Measurements from ENCODE around the gene MEX3A.
"Not testable (repeated sequence)": the region's sequence is repeated elsewhere in the genome, so short reads cannot be mapped to it uniquely, and the experiment has no call there.

MEX3A gene

DNA sequence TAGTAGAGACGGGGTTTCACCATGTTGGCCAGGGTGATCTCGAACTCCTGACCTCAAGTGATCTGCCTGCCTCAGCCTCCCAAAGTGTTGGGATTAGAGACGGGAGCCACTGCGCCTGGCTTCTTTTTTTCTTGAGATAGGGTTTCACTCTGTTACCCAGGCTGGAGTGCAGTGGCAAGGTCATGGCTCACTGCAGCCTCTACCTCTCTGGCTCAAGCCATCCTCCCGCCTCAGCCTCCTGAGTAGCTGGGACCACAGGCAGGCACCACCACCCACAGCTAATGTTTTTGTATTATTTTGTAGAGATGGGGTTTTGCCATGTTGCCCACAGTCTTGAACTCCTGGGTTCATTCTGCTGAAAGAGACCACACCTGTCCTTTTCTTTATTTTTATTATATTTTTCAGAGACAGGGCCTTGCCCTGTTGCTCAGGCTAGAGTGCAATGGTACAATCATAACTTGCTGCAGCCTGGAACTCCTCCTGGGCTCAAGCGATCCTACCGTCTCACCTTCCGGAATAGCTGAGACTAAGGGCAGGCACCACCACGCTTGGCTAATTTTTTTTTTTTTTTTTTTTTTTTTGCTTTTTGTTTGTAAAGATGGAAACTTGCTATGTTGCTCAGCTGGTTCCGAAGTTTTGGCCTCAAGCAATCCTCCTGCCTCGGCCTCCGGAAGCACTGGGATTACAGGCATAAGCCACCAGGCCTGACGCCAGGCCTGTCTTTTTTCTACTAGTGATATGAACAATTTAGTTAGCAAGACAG is 35.3 kb upstream of the MEX3A start:
- no peak for DNase-seq

DNA sequence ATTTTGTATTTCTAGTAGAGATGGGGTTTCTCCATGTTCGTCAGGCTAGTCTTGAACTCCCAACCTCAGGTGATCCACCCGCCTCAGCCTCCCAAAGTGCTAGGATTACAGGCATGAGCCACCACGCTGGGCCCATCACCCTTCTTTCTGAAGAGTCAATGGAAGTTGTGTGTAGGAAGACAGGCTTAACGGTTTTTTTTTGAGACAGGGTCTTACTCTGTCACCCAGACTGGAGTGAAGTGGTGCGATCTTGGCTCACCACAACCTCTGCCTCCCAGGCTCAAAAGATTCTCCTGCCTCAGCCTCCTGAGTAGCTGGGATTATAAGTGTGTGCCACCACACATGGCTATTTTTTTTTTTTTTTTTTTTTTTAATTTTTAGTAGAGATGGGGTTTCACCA is 34.5 kb upstream of the MEX3A start:
- DNase-seq, result not testable (repeated sequence)

DNA sequence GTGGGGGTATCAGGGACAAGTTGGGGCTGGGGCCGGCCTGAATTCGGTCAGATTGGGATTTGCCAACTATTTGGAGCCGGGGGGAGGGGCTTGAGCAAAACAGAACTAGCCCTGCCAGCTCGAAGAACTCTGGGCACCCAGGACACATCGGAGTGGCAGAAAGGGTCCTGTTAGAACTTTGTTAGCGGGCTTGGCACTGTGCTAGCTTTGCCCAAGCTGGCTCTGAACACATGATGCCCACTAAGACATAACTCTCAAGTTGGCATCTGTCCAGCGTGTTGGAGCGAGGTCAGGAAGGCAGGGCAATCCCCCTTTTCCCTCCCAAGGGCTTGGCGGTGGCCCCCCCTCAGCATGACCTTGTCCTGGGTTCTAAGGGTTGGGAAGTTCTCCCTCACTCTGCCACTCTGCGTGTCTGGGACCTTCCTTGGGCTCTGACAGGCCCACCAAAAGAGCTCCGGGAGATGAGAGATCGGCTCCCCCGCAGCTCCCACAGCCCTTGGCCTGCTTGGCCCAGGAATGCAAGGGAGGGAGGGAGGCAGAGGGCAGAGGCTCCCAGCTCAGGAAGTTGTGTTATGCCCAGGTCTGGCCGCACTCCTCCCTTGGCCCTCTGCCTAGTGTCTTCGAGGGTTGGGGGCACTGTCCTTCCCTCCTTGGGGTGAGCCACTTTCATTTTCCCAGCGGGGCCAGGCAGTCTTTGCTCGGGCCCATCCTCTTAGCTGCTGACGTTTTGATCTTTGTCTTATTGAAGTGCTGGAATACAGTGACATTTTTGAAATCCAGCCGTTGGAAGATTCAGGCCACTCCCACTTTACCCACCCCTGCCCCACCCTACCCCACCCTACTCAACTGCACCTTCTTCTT is 33.5 kb upstream of the MEX3A start:
- DNase-seq, result peak in 1 of 3 experiments; percentile 42

DNA sequence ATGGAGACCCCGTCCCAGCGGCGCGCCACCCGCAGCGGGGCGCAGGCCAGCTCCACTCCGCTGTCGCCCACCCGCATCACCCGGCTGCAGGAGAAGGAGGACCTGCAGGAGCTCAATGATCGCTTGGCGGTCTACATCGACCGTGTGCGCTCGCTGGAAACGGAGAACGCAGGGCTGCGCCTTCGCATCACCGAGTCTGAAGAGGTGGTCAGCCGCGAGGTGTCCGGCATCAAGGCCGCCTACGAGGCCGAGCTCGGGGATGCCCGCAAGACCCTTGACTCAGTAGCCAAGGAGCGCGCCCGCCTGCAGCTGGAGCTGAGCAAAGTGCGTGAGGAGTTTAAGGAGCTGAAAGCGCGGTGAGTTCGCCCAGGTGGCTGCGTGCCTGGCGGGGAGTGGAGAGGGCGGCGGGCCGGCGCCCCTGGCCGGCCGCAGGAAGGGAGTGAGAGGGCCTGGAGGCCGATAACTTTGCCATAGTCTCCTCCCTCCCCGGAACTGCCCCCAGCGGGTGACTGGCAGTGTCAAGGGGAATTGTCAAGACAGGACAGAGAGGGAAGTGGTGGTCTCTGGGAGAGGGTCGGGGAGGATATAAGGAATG is 32.8 kb upstream of the MEX3A start:
- DNase-seq, result peak; percentile 40 to 73 (median 66)

DNA sequence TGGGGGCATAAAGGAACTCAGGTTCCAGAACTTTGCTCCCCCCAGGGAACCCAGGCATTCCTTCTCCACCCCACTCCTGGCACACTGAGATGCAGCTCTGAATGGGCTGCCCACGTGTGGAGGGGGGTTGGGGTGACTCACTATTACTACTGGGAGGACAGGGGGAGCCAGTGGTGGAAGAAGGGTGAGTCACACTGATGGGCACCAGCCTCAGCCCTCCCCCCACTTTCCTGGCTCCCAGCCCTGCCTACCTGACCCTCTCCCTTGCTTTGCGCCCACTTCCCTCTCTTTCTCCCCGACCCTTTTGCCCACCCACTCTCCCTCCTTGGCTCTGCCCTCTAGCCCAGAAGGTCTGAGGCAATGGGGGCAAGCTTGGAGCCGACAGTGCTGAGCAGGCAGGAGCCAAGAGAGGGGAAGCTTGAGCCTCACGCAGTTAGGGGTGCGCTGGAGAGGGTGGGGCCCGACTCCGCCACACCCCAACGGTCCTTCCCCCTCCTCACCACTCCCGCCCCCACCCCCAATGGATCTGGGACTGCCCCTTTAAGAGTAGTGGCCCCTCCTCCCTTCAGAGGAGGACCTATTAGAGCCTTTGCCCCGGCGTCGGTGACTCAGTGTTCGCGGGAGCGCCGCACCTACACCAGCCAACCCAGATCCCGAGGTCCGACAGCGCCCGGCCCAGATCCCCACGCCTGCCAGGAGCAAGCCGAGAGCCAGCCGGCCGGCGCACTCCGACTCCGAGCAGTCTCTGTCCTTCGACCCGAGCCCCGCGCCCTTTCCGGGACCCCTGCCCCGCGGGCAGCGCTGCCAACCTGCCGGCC is 32.0 kb upstream of the MEX3A start, which contains the start of gene LMNA:
Gene LMNA (plus strand): TSS at position 611 of the 818 bp plus-strand sequence. CDS start 208 bp downstream, outside the sequence.
- DNase-seq, result peak; percentile 73 to 79 (median 73)

DNA sequence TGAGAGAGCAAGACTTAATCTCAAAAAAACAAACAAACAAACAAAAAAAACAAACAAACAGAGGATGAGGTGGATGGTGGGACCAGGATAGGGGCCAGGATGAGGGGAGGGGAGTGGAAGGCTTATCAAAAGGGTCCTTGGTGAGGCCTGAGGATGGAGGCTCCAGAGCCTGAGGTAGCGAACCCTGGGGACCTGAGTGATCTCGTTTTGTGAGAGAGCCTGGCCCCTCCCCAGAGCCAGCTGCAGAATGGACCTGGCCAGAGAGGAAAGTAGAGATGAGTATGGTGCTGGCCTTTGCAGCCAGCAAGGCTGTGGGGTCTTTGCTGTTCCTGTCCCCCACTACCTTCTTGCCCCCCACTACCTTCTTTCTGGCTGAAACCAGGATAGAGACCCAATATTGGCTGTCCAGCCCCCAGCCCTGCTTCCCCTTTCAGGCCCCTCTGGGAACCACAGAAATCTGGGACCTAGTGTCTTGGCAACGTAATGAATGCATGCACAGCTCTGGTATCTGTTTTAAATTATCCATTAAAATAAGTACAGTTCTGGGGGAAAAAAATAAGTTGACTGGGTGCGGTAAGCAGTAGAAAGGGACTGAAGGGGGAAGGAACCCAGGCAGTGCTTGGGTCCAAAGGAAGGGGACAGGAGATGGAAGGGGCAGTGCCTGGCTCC is 31.2 kb upstream of the MEX3A start:
- DNase-seq, result no peak

DNA sequence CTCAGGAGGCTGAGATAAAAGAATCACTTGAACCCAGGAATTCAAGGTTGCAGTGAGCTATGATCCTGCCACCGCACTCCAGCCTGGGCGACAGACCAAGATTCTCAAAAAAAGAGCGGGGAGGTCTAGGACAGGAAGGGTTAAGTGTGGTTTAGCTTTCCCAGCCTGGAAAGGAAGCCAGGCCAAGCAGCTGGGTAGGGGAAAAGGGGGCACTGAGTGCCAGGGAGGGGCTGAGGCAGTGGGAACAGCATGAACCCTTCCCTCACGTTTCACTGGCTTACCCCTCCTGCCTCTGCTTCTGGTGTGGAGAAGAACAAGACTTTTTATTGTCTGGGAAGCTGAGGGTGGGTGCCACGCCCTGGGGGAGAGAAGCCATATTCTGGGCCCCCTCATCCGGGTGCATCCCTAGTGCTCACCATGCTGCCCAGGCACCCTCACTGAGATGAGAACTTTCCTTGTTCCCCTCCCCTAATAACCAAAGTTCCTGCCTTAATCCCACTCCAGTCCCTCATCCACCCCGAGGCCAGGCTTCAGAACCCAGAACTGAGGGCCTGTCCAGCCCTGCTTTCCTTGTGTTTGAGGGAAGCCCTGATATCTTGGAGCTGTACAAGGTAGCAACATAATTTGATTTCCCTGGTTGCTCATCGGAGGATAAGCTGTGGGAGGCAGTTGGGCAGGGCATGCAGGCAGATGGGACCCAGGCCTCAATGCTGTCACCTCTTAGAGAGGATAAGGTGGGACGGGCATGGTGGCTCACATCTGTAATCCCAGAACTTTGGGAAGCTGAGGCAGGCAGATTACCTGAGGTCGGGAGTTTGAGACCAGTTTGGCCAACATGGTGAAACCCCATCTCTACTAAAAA is 30.2 kb upstream of the MEX3A start:
- DNase-seq, result no peak

DNA sequence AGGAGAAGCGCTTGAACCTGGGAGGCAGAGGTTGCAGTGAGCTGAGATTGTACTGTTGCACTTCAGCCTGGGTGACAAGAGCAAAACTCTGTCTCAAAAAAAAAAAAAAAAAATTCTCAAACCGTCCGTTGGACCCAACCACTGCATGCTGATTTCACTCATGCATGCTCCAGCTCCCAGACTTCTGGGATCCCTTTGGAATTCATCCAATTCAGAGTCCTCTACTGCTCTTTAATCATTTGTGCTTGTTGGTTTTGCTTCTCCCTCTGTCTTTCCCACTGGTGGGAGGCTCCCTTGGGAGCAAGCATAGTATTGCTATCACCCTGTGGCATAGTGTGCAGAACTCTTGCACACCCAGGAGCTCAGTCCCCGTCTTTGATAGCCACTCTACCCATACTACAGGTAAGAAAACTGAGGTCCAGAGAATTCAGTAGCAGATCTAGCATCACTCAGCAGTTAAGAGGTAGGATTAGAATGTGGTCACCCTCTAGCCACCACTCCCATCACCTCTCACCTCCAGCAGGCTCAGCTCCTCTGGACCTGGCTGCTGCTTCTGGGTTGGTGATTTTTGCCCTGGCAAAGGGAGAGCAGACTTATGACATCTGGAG is 29.2 kb upstream of the MEX3A start:
- peak in 1 of 3 experiments; percentile 30 for DNase-seq

DNA sequence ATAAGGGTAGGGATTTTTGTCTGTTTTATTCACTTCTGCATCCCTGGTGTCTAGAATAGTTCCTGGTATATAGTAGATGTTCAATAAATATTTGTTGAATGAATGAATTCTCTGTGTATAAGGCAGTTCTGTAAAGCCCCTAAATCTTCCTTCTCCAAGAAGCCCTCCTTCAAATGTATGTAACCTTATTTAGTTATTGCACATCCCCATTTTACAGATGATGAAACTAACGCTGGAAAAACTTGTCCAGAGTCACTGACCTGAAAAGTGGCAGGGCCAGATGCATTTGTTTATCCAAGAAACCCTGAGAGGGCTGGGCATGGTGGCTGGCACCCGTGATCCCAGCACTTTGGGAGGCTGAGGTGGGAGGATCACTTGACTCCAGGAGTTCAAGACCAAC is 28.0 kb upstream of the MEX3A start:
- DNase-seq, result no peak

DNA sequence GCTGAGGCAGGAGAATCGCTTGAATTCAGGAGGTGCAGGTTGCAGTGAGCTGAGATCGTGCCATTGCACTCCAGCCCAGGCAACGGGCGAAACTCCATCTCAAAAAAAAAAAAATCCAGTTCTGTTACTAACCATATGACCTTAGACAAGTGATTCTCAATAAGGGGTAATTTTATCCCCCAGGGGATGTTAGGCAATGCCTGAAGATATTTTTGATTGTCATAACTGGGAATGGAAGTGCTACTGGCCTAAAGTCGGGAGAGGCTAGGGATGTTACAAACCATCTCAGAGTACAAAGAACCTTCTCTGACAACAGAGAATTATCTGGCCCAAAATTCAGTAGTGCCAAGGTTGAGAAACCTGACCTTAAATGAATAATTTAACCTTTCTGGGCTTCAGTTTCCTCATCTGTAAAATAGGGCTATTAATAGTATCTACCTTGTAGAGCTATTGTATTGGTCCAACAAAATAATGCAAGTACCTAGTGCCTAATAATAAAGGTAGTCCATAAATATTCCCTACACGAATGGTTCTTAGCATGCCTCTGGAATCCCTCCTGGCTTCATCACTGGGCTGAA is 26.5 kb upstream of the MEX3A start:
- DNase-seq, result no peak

DNA sequence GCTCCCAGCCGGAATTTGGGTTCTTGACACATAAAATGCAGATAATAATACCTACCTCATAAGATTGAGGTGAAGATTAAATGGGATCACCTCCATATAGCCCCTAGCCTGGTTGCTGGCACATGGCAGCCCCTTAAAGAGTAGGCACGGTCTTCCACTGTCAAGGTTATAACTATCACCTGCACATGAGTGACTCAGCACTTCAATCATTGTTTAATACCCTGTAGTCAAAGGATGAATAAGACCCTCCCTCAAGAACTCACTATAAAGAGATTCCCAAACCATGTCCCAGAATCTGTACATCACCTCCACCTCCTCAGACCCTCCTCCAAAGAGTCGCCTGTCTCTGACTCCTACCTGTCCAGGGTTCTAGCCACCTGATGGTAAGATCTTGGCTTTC is 25.8 kb upstream of the MEX3A start:
- no peak for DNase-seq

DNA sequence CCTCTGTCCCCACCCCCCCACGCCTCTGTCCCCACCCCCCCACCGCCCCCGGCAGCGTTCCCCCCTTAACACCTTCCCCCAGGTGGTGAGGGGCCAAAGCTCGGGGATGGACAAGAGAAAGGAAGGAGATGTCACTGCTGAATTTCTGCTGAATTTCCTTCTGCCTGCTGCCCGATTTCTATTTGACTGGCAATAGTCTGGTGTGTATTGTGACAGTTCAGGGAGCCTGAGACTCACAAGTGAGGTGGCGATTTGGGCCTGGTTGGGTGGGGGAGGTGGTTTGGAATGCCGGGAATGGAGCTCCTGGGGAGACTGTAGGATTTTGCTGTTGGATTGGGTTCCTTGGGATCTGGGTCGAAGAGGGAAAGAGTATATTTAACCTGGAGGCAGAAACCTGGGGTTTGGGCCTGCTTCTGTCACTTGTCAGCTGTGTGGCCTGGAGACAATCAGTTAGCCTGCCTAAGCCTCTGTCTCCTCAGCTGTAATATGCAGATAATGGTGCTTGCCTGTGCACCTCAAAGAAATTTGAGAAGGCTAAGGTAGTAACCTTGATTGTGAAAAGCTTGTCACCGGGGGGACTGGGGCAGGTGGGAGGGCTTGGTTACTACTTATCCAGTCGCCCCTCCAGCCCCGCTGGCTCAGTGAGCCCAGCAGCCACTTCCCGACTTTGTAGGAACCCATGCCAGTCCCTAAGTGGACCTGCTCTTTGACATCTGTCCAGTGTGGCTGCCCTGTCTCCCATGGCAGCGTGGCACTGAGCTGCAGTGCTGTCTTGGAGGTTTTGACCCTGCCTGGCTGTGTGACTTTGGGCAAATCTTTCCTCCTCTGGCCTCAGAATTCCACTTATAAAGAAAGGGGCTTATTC is 24.6 kb upstream of the MEX3A start:
- peak in 2 of 3 experiments; percentile 32 to 67 for DNase-seq

DNA sequence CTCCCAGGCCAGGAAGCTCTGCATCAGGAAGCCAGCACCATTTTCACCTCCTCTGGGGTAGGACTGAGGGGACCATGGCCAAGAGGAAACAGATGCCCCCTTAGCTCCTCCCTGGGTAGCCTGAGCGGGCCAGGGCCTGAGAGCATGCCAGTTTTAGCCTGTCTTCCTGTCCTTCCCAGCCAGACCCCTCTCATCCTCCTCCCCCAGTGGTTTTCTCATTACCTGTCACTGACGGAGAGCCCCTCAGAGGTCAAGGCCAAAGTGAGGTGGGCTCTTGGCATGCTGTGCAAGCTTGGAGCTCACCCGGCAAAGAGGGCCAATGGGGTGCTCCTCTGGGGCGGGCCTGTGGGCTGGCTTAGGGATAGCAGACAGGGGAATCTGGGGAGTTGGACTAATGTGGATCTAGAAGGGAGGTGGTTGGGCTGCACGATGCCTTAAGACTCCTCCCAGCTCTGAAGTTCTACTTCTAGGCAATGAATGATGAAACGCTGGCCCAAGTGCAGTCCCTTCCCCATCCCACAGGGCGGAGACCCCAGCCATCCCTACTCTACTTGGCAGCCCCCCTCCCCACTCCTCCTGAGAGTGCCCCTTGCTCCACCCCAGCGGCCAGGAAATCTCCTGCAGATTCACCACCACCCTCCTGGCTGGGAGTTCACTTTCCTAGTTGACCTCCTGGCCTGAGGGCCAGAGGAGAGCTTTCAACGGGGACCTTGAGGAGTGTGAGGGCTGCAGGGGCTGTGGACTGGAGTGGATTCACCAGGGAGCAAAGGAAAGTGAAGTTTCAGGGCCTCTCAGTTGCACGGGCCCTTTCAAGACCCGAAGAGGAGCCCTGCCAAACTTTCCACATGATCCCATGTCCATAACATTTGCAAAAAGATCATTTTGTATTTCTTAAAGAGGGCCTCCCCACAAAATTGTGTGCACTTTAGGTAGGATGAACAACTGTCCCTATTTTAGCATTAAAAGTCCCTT is 22.9 kb upstream of the MEX3A start:
- DNase-seq, result no peak

DNA sequence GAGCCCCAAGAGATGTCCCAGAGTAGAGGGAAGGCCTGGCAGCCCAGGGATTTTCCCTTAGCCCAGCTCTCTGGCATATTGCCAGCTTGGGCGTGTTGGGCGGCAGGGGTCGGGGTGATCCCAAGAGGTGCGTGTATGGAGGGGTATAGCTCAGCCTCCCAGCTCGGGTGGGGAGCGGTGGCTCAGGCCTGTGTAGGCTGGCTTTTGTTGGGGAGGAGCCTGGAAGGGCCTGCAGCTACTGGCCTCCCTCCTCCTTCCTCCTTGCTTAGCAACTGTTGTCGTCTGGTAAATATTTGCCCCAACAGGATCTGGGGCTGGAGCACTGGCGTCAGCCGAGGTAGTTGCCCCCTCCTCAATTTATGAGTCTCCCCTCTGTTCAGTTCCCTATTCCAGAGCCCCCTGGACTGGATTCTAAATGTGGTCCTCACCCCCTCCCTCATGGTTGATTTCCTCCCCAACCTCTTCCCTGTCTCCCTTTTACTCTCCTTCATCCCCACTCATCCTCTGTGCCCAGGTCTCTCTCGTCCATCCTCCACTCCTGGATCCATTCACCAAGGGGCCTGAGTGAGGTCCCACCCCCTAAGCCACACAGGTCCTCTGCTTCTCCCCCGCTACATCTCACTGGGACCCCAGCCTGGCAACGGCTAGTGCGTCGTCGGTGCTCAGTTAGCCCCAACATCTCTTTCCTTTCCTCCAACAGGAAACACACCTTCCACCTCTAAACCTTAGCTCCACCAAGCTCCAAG is 22.0 kb upstream of the MEX3A start:
- DNase-seq, result peak in 2 of 3 experiments; percentile 55 to 74

DNA sequence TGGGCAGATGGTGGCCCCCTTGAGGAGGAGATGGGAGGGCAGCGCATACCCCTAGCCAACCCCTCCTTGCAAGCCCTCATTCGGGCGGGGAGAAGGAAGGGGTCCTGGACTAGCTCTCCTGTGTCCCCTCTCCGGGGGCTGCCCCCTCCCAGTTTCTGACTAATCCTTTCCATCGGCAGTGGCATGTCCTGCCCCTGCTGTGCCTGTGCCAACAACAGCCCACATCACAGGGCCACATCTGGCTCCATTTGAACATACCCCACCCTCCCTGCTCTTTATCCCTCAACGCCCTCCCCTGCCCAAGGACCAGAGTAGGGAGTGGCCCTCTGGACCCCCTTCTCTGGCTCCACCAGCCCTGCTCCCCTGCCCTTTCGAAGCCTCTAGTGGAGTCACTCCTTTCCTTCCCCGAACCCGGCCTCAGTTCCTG is 21.3 kb upstream of the MEX3A start:
- no peak for DNase-seq

DNA sequence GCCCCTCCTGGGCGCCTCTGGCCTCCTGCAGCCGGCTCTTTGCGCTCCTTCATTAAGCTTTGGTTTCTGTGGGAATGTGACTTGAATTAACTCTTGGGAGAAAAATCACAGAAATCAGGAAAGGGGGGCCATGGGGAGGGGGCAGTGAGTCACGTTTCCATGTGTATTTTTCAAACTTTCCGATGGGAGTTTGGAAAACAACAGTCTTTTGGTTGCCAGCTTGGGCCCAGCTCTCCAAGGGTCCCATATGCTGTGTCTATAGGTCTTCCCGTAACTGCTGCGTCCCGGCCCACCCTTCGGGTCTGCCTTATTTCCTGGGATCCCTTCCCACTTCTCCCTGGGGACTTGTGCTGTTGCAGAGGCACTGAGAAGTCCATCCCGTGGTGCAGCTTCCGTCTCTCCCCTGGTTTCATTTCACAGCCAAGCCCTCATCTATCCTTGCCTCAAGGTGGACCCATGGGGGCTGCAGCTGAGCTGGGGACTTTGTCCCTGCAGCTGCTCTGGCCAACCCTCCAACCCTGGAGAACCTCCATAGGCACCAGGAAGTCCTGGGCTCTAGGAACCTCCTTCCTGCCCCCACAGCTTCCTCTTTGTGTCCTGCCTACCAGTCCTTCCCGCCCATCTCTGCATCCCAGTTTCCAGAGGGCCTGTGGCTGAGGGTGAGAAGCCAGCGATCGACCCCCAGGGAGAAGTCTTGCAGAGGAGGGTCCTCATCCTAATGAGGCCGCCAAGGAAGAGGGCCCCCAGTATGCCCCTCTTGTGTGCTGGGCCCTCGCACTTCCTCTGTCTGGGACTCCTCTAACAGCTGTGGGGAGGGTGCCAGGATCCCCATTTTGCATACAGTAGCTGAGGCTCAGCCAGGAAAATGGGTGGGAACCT is 20.6 kb upstream of the MEX3A start:
- DNase-seq, result no peak
